GM21737 (cell line): ENCODE measurements around the gene GOLGA1.
"Not testable (repeated sequence)": the region's sequence is repeated elsewhere in the genome, so short reads cannot be mapped to it uniquely, and the experiment has no call there.

Source experiments
- ATAC-seq: cut with Tn5 transposase; IDR thresholded peaks from one replicate; pipeline ENCODE4 v1.9.1; 2021; ENCODE audit warnings: mild to moderate bottlenecking, moderate library complexity; ENCODE audit not compliant: unreplicated experiment

GOLGA1 gene

DNA sequence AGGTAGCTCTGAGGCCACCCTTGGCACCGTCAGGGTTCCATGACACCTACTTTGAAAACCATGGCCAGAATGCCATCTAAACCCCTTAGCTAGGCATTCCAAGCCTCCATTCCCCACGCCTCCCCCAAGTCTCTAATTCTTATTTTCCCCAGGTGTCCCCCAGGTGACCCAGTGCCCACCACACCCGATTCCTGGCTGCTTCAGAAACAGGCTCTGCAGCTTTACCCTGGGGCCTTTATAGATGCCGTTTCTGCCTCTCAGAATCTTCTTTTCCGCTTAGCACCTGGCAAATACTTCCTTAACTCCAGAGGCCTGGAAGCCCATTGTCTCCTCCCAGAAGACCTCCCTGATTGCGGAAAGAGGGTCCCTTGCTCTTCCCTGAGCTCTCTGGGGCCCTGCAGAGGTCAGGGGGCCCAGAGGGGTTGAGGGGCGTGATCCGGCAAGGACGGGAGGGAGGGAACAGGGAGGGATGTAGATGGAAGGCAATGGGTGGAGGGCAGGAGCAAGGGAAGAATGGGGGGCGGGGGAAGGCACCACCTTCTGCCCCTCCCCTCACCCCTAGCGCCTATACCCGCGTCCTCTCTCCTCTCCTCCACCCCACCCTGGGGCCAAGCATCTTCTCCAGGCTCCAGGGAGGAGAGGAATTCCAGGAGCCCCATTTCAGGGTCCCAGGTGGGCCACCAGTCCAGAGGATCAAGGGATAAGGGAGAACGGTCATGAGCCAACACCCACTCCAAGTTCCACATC is 99.6 kb downstream of the GOLGA1 start:
- ATAC-seq, result no peak

DNA sequence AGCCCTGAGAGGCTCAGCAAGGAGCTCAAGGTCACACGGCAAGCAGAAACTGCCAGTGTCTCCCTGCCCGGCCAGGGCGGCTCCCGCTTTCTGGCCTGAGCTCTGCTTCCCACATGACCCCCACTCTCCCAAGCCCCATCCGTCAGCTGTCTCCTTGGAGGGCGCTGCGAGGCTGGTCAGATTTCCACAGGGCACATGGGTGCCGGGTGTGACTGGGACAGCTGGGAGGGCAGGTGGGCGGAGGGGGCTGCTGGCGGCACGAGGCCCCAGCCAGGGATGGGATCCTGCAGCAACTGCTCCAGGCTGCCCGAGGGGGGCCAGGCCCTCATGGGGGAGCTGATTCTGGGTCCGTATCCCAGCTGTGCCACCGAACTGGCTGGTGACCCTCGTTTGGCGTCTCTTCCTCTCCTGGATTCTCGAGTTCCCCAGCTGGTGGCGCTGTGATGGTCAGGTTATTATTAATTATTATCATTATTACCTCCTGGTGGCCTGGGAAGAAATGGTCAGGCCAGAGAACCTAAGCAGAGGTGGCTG is 100.5 kb downstream of the GOLGA1 start:
- no peak for ATAC-seq

DNA sequence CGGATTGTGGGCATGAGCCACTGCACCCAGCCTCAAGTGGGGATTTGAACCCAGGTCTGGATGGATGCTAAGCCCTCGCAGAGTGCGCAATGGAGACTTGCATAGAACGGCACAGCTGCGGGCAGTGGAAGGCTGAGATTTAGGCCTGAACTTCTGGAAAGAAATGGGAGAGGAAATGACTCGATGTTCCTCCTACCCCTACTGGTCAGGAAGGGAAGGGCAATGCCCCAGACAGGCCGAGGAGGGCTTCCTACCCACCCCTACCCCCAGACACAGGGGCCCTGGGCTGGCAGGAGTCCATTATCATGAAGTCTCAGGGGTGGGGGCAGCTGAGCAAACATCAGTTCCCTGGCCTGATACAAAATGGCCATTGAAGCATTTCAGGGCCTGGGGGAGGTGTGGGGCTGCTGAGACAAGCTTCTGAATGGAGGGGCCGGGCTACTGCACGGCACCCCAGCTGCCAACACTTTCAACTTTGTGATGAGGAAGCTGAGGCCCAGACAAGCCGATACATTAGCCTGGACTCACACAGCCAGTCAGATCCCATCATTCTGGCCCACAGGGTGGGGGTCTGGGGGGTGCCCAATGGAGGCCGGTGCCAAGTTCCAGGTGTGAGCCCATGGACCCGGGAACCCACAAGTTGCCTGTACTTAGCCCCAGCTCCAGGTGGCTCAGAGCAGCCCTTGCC is 101.1 kb downstream of the GOLGA1 start:
- ATAC-seq, result no peak

DNA sequence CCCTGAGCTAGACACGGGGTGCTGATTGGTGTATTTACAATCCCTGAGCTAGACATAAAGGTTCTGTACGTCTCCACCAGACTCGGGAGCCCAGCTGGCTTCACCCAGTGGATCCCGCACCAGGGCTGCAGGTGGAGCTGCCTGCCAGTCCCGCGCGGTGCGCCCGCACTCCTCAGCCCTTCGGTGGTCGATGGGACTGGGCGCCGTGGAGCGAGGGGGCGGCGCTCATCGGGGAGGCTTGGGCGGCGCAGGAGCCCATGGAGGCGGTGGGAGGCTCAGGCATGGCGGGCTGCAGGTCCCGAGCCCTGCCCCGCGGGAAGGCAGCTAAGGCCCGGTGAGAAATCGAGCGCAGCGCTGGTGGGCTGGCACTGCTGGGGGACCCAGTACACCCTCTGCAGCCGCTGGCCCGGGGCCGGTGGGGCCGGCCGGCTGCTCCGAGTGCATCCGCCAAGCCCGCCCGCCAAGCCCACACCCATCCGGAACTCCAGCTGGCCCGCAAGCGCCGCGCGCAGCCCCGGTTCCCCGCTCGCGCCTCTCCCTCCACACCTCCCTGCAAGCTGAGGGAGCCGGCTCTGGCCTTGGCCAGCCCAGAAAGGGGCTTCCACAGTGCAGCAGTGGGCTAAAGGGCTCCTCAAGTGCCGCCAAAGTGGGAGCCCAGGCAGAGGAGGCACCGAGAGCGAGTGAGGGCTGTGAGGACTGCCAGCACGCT is 102.2 kb downstream of the GOLGA1 start:
- ATAC-seq, result not testable (repeated sequence)

DNA sequence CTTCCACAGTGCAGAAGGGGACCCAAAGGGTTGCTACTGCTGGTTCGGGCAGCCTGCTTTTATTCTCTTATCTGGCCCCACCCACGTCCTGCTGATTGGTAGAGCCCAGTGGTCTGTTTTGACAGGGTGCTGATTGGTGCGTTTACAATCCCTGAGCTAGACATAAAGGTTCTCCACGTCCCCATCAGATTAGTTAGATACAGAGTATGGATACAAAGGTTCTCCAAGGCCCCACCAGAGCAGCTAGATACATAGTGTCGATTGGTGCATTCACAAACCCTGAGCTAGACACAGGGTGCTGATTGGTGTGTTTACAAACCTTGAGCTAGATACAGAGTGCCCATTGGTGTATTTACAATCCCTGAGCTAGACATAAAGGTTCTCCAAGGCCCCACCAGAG is 102.8 kb downstream of the GOLGA1 start:
- not testable (repeated sequence) for ATAC-seq

DNA sequence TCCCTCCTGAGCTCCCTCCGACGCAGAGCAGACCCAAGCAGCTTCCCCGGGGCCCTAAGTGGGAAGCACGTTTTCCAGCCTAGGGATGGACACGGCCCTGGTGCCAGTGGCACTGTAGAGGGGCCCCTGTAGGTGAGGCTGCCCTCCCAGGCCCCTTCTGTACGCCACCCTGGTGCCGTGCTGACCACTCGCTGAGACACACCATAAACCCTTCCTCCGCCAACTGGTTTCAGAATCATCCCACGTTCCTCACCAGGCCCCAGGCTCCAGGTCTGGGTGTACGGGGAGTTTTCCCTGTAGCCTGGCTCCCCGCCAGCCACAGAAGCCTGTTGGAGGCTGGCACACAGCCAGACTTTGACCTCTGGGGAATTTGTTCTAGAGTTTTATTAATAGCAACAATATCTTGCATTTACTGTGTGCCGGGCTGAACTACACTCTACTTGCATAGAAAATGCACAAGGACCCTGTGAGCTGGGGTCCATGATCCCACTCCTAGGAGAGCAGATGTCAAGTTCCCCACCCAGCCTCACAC is 105.8 kb downstream of the GOLGA1 start:
- no peak for ATAC-seq

DNA sequence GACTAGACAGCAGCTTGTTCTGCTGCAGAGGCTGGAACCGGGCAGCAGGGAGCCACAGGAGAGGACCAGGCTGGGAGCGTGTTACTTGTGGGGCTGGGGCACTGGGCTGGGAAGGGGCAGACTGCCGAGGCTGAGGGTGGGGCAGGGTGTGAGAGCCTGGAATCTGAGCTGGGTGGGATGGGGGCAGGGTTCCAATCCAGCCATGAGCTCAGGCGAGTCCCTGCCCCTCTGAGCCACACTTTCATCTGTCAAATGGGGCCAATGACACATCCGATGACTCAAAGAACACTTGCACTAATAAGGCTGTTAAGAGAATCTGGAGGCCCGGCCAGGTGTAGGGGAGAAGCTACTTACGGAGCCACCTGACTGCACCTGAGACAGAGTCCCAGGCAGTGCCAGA is 106.3 kb downstream of the GOLGA1 start:
- no peak for ATAC-seq

DNA sequence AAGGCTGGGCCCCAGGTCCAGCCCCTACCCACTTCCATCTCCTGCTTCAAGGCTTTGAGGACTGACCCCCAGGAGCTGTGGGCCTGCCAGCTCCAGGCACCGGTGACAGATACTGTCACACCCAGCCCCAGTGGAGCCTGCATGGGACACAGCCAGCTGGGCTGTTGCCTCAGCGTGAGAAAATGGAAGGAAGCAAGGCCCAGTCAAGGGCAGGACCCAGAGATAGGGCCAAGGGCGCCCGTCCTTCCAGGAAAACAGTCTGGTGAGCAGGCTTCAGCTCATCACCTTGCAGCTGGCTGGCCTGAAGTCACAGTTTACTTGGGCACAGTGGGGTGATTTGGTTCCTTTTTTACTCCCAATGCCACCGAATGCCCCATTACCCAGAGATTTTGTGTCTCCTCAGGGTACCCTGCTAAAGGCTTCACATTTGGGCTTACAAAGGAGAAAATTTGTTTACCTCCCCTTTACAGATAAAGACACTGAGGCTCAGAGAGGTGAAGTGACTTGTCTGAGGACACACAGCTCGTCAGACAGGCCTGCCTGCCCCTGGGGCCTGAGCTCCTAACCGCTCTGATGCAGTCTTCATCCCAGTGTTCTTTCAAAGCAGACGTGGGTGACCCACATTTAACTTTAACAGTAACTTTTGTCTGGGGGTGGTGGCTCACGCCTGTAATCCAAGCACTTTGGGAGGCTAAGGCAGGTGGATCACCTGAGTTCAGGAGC is 109.1 kb downstream of the GOLGA1 start:
- ATAC-seq, result no peak

DNA sequence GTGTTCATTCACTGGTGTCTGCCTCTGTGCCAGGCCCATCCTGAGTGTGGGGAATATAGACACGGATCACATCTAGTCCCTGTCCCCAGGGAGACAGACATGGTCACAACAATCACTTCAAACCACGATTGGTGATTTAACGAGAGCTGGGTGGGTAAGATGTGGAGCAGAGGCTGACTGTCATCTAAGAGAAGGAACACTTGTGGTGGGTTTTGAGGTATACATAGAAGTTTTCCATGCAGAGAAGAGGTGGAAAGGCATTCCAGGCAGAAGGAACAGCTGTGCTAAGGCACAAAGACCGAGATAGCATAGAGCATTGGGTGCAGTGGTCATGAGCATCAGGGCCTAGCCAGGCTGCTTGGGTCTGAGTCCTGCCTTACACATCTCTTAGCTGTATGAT is 110.3 kb downstream of the GOLGA1 start:
- ATAC-seq, result no peak

DNA sequence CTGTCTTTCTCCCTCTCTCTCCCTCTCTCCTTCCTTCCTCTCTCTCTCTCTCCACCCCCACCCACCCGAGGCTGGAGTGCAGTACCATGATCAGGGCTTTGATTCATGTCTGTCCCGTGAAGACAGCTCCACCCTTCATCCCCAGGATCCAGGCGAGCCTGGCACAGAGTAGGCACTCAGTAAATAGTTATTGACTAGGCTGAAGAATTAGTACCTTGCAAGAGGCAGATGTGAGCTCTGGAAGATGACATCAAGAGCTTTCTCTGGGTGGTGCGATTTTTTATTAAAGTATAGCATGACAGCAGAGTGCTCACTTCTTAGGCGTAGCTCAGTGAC is 111.6 kb downstream of the GOLGA1 start:
- ATAC-seq, result no peak

DNA sequence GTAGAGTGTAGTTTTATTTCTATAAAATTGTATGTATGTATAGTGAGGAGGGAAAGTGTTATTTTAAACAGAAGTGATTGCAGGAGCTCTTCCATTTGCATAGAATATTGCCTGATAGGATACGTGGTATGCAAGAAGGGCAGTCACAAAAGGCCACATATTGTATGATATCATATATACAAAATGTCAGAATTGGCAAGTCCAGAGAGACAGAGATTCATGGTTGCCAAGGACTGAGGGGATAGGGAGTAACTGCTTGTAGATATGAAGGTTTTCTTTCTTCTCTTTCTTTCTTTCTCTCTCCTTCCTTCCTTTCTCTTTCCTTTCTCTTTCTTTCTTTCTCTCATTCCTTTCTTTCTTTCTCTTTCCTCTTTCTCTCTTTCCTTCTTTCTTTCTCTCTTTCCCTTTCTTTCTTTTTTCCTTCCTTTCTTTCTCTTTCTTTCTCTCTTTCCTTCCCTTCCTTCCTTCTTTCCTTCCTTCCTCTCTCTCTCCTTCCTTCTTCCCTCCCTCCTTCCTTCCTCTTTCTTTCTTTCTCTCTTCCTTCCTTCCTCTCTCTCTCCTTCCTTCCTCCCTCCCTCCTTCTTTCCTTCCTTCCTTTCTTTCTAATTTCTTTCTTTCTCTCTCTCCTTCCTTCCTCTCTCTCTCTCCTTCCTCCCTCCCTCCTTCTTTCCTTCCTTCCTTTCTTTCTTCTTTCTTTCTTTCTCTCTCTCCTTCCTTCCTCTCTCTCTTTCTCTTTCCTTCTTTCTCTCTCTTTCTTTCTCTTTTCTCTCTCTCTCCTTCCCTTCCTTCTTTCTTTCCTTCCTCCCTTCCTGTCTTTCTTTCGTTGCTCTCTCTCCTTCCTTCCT is 112.2 kb downstream of the GOLGA1 start:
- ATAC-seq, result no peak
